Lower lobe of right lung (tissue), 2 donors: ENCODE measurements around the gene NR1D2. TPM values are rescaled to one million over a fixed set of nuclear protein-coding genes. Genes with fewer than 3 reads are reported as not detected.

ENCODE experiments used
- ATAC-seq, 2 donors: fragments of 200-7000 bp; cut with Tn5 transposase; one replicate each; pipeline ENCODE4 v1.9.1; 2020 to 2022; ENCODE audit warnings: mild to moderate bottlenecking in 2 of 2, moderate library complexity in 2 of 2
- DNase-seq: peaks from one replicate; pipeline ENCODE4 v3.0.0-alpha.2; 2020
- H3K27ac ChIP-seq: fragments of 200-600 bp; one replicate; pipeline ENCODE4 v1.8.0; 2022
- H3K27me3 ChIP-seq: fragments of 200-600 bp; one replicate; pipeline ENCODE4 v1.8.0; 2022; ENCODE audit warnings: low read depth
- H3K36me3 ChIP-seq: fragments of 200-600 bp; one replicate; pipeline ENCODE4 v1.8.0; 2022; ENCODE audit warnings: mild to moderate bottlenecking
- H3K4me1 ChIP-seq: fragments of 200-600 bp; one replicate; pipeline ENCODE4 v1.8.0; 2022
- H3K4me3 ChIP-seq: fragments of 200-600 bp; one replicate; pipeline ENCODE4 v1.8.0; 2022; ENCODE audit warnings: mild to moderate bottlenecking
- H3K9me3 ChIP-seq: fragments of 200-600 bp; one replicate; pipeline ENCODE4 v1.8.0; 2022
- CTCF ChIP-seq: fragments of 200-600 bp; IDR thresholded peaks from one replicate; pipeline ENCODE4 v1.8.0; 2022; ENCODE audit warnings: antibody characterized with exemption, mild to moderate bottlenecking
- intact Hi-C: fragments of 100-400 bp; cut with DNase I; formaldehyde crosslinking; loops from one replicate; pipeline ENCODE4 v1.11.0; 2022
- total RNA-seq: library from RNA; stranded (reverse); fragmentation: NEBNext Ultra II Directional; extraction: Animal tissue kit (Norgen Biotek cat#: 25700); gene quantifications from one replicate; pipeline ENCODE4 v1.2.1, GENCODE V29; 2021
- donor health status: DM: no; HTN: yes; CAD: no; lungs with severe emphysema.

The NR1D2 gene
- total RNA-seq, 1 donor from 2014 or later = 53.7 TPM

- no peak for ATAC-seq
- H3K4me3 ChIP-seq = no peak overlapping the region
- no peaks in the 10 kb centered on the region for H3K9me3 ChIP-seq
- H3K4me1 ChIP-seq = peaks cover 10% of the 10 kb centered on the region
- no peak for DNase-seq
- intact Hi-C loops = no loop called here
- no peaks in the 10 kb centered on the region for H3K36me3 ChIP-seq
- H3K27me3 ChIP-seq = no peaks in the 10 kb centered on the region
- H3K27ac ChIP-seq = no peak overlapping the region
- TF ChIP-seq CTCF = no peak
Measured at GRCh38 chr3:23996095-23996524, 51.0 kb downstream of the NR1D2 start.

- peak in 1 of 2 donors; percentile 64 for ATAC-seq
- Histone ChIP-seq H3K27me3 (no peaks in the 10 kb centered on the region), H3K9me3 (no peaks in the 10 kb centered on the region), H3K4me1 (peaks cover 1% of the 10 kb centered on the region), H3K4me3 (no peak overlapping the region), H3K36me3 (no peaks in the 10 kb centered on the region), H3K27ac (no peak overlapping the region)
- intact Hi-C loops = no loop called here
- peak; percentile 87 for TF ChIP-seq CTCF
- DNase-seq = peak; percentile 60
Measured at GRCh38 chr3:23999012-23999641, 54.0 kb downstream of the NR1D2 start.

GRCh38 chr3:24002129-24002528 is 57.0 kb downstream of the NR1D2 start:
- no peaks in the 10 kb centered on the region for H3K36me3 ChIP-seq
- no peak for ATAC-seq
- no peak overlapping the region for H3K27ac ChIP-seq
- H3K4me3 ChIP-seq = no peak overlapping the region
- intact Hi-C loops = no loop called here
- H3K9me3 ChIP-seq = no peaks in the 10 kb centered on the region
- TF ChIP-seq CTCF = no peak
- no peaks in the 10 kb centered on the region for H3K27me3 ChIP-seq
- DNase-seq = no peak
- no peaks in the 10 kb centered on the region for H3K4me1 ChIP-seq

- H3K27me3 ChIP-seq = no peaks in the 10 kb centered on the region
- no peaks in the 10 kb centered on the region for H3K4me1 ChIP-seq
- no peak overlapping the region for H3K4me3 ChIP-seq
- ATAC-seq (no peak), DNase-seq (no peak)
- intact Hi-C loops = no loop called here
- no peak overlapping the region for H3K27ac ChIP-seq
- no peaks in the 10 kb centered on the region for H3K9me3 ChIP-seq
- no peaks in the 10 kb centered on the region for H3K36me3 ChIP-seq
- no peak for TF ChIP-seq CTCF
Measured at GRCh38 chr3:24003466-24003865, 58.4 kb downstream of the NR1D2 start.

- Histone ChIP-seq H3K4me3 (no peak overlapping the region), H3K9me3 (no peaks in the 10 kb centered on the region), H3K36me3 (no peaks in the 10 kb centered on the region), H3K27ac (no peak overlapping the region), H3K27me3 (no peaks in the 10 kb centered on the region), H3K4me1 (no peaks in the 10 kb centered on the region)
- no peak for ATAC-seq
- intact Hi-C loops = no loop called here
- TF ChIP-seq CTCF = no peak
- no peak for DNase-seq
Measured at GRCh38 chr3:24004171-24004938, 59.3 kb downstream of the NR1D2 start.
